ENCODE measurements around the gene ACVR2B. TPM values are rescaled to one million over a fixed set of nuclear protein-coding genes. Genes with fewer than 3 reads are reported as not detected.

The ACVR2B gene
- total RNA-seq, 2 donors from 2014 or later: 8.2 to 9.1 TPM

- DNase-seq: no peak
- H3K27ac Mint-ChIP-seq: no peak overlapping the region
- no peaks in the 10 kb centered on the region for H3K9me3 Mint-ChIP-seq
- no peak overlapping the region for H3K4me3 Mint-ChIP-seq
- H3K27me3 Mint-ChIP-seq (ENCODE audit: low read depth): no peaks in the 10 kb centered on the region
- H3K36me3 Mint-ChIP-seq (ENCODE audit: insufficient read depth in 2 of 2): no peaks in the 10 kb centered on the region
- no peak for ATAC-seq (replicated peaks in 1 of 2)
- H3K4me1 Mint-ChIP-seq (ENCODE audit: low read depth): no peaks in the 10 kb centered on the region
Observed at GRCh38 chr3:38480930-38481329, 27.2 kb downstream of the ACVR2B start.

- H3K27me3 Mint-ChIP-seq (ENCODE audit: low read depth): no peaks in the 10 kb centered on the region
- no peak for DNase-seq
- ATAC-seq (replicated peaks in 1 of 2): no peak
- H3K4me3 Mint-ChIP-seq: no peak overlapping the region
- no peak overlapping the region for H3K27ac Mint-ChIP-seq
- no peaks in the 10 kb centered on the region for H3K36me3 Mint-ChIP-seq (ENCODE audit: insufficient read depth in 2 of 2)
- H3K4me1 Mint-ChIP-seq (ENCODE audit: low read depth): no peaks in the 10 kb centered on the region
- no peaks in the 10 kb centered on the region for H3K9me3 Mint-ChIP-seq
Observed at GRCh38 chr3:38482951-38483350, 29.3 kb downstream of the ACVR2B start.

GRCh38 chr3:38487323-38487722, 33.6 kb downstream of the ACVR2B start:
- H3K27me3 Mint-ChIP-seq (ENCODE audit: low read depth): no peaks in the 10 kb centered on the region

GRCh38 chr3:38488949-38489348, 35.3 kb downstream of the ACVR2B start:
- Mint-ChIP-seq H3K27ac (no peak overlapping the region), H3K4me3 (no peak overlapping the region), H3K27me3 (ENCODE audit: low read depth) (no peaks in the 10 kb centered on the region), H3K4me1 (ENCODE audit: low read depth) (no peaks in the 10 kb centered on the region), H3K36me3 (ENCODE audit: insufficient read depth in 2 of 2) (no peaks in the 10 kb centered on the region), H3K9me3 (no peaks in the 10 kb centered on the region)
- ATAC-seq (replicated peaks in 1 of 2): no peak
- DNase-seq: no peak

More at GRCh38 chr3:38487323-38487722, 33.6 kb downstream of the ACVR2B start:
- H3K27ac Mint-ChIP-seq: no peak overlapping the region
- H3K4me3 Mint-ChIP-seq: no peak overlapping the region
- no peaks in the 10 kb centered on the region for H3K9me3 Mint-ChIP-seq
- DNase-seq: no peak
- H3K36me3 Mint-ChIP-seq (ENCODE audit: insufficient read depth in 2 of 2): no peaks in the 10 kb centered on the region
- no peaks in the 10 kb centered on the region for H3K4me1 Mint-ChIP-seq (ENCODE audit: low read depth)
- ATAC-seq (replicated peaks in 1 of 2): no peak

- Mint-ChIP-seq H3K4me1 (ENCODE audit: low read depth) (no peaks in the 10 kb centered on the region), H3K27ac (no peak overlapping the region), H3K27me3 (ENCODE audit: low read depth) (no peaks in the 10 kb centered on the region), H3K36me3 (ENCODE audit: insufficient read depth in 2 of 2) (no peaks in the 10 kb centered on the region), H3K4me3 (no peak overlapping the region), H3K9me3 (no peaks in the 10 kb centered on the region)
- ATAC-seq (replicated peaks in 1 of 2): no peak
- no peak for DNase-seq
Observed at GRCh38 chr3:38489766-38490165, 36.1 kb downstream of the ACVR2B start.

GRCh38 chr3:38490281-38491030, 36.8 kb downstream of the ACVR2B start:
- no peak for ATAC-seq (replicated peaks in 1 of 2)
- no peak overlapping the region for H3K27ac Mint-ChIP-seq
- DNase-seq: no peak
- no peaks in the 10 kb centered on the region for H3K36me3 Mint-ChIP-seq (ENCODE audit: insufficient read depth in 2 of 2)
- no peaks in the 10 kb centered on the region for H3K9me3 Mint-ChIP-seq
- no peak overlapping the region for H3K4me3 Mint-ChIP-seq
- H3K4me1 Mint-ChIP-seq (ENCODE audit: low read depth): no peaks in the 10 kb centered on the region
- H3K27me3 Mint-ChIP-seq (ENCODE audit: low read depth): no peaks in the 10 kb centered on the region

- no peaks in the 10 kb centered on the region for H3K9me3 Mint-ChIP-seq
- DNase-seq: no peak
- no peak for ATAC-seq (replicated peaks in 1 of 2)
- H3K27ac Mint-ChIP-seq: no peak overlapping the region
- no peaks in the 10 kb centered on the region for H3K27me3 Mint-ChIP-seq (ENCODE audit: low read depth)
- no peaks in the 10 kb centered on the region for H3K36me3 Mint-ChIP-seq (ENCODE audit: insufficient read depth in 2 of 2)
- no peaks in the 10 kb centered on the region for H3K4me1 Mint-ChIP-seq (ENCODE audit: low read depth)
- no peak overlapping the region for H3K4me3 Mint-ChIP-seq
Observed at GRCh38 chr3:38491215-38491614, 37.5 kb downstream of the ACVR2B start.

- Mint-ChIP-seq H3K4me1 (ENCODE audit: low read depth) (peaks cover 13% of the 10 kb centered on the region), H3K36me3 (ENCODE audit: insufficient read depth in 2 of 2) (peaks cover 0 to 1% of the 10 kb centered on the region in 2 donors), H3K9me3 (no peaks in the 10 kb centered on the region), H3K27ac (no peak overlapping the region), H3K27me3 (ENCODE audit: low read depth) (no peaks in the 10 kb centered on the region), H3K4me3 (no peak overlapping the region)
- ATAC-seq (replicated peaks in 1 of 2): no peak
- DNase-seq: no peak
Observed at GRCh38 chr3:38493031-38493430, 39.3 kb downstream of the ACVR2B start.

- H3K36me3 Mint-ChIP-seq (ENCODE audit: insufficient read depth in 2 of 2): peaks cover 1 to 2% of the 10 kb centered on the region in 2 donors
- H3K4me3 Mint-ChIP-seq: peak within 1 kb of the TSS; percentile 85 to 97
- DNase-seq: peak; percentile 95
- peaks cover 20% of the 10 kb centered on the region for H3K4me1 Mint-ChIP-seq (ENCODE audit: low read depth)
- no peaks in the 10 kb centered on the region for H3K27me3 Mint-ChIP-seq (ENCODE audit: low read depth)
- H3K27ac Mint-ChIP-seq: peak within 1 kb of the TSS; percentile 93
- ATAC-seq (replicated peaks in 1 of 2): peak; percentile 90 to 92
- no peaks in the 10 kb centered on the region for H3K9me3 Mint-ChIP-seq
Observed at GRCh38 chr3:38496131-38496910, 42.6 kb downstream of the ACVR2B start, which contains the start of gene EXOG. Gene EXOG (plus strand): TSS chr3:38496340. CDS start chr3:38496368, 28 bp downstream.

- Mint-ChIP-seq H3K4me1 (ENCODE audit: low read depth) (peaks cover 20% of the 10 kb centered on the region), H3K27me3 (ENCODE audit: low read depth) (no peaks in the 10 kb centered on the region), H3K4me3 (peak overlapping the region; percentile 85 to 97), H3K9me3 (no peaks in the 10 kb centered on the region), H3K36me3 (ENCODE audit: insufficient read depth in 2 of 2) (peaks cover 1 to 2% of the 10 kb centered on the region in 2 donors), H3K27ac (peak overlapping the region; percentile 93)
- no peak for DNase-seq
- no peak for ATAC-seq (replicated peaks in 1 of 2)
Observed at GRCh38 chr3:38497031-38497430, 43.3 kb downstream of the ACVR2B start.

GRCh38 chr3:38500688-38501417, 47.2 kb downstream of the ACVR2B start:
- DNase-seq: no peak
- Mint-ChIP-seq H3K27ac (no peak overlapping the region), H3K27me3 (ENCODE audit: low read depth) (no peaks in the 10 kb centered on the region), H3K9me3 (no peaks in the 10 kb centered on the region), H3K36me3 (ENCODE audit: insufficient read depth in 2 of 2) (peaks cover 1 to 4% of the 10 kb centered on the region in 2 donors), H3K4me1 (ENCODE audit: low read depth) (peaks cover 20% of the 10 kb centered on the region), H3K4me3 (no peak overlapping the region)
- ATAC-seq (replicated peaks in 1 of 2): no peak

- no peaks in the 10 kb centered on the region for H3K27me3 Mint-ChIP-seq (ENCODE audit: low read depth)
- no peak overlapping the region for H3K4me3 Mint-ChIP-seq
- H3K27ac Mint-ChIP-seq: peak overlapping the region; percentile 21
- peaks cover 6 to 11% of the 10 kb centered on the region in 2 donors for H3K36me3 Mint-ChIP-seq (ENCODE audit: insufficient read depth in 2 of 2)
- H3K9me3 Mint-ChIP-seq: no peaks in the 10 kb centered on the region
- DNase-seq: no peak
- no peak for ATAC-seq (replicated peaks in 1 of 2)
- no peaks in the 10 kb centered on the region for H3K4me1 Mint-ChIP-seq (ENCODE audit: low read depth)
Observed at GRCh38 chr3:38507120-38507519, 53.4 kb downstream of the ACVR2B start.

GRCh38 chr3:38509732-38510131, 56.0 kb downstream of the ACVR2B start:
- no peak for ATAC-seq (replicated peaks in 1 of 2)
- Mint-ChIP-seq H3K27me3 (ENCODE audit: low read depth) (no peaks in the 10 kb centered on the region), H3K27ac (no peak overlapping the region), H3K36me3 (ENCODE audit: insufficient read depth in 2 of 2) (peaks cover 6 to 12% of the 10 kb centered on the region in 2 donors), H3K4me3 (no peak overlapping the region), H3K4me1 (ENCODE audit: low read depth) (no peaks in the 10 kb centered on the region), H3K9me3 (no peaks in the 10 kb centered on the region)
- DNase-seq: no peak

Data from activated T-cell treated with anti-CD3 and anti-CD28 coated beads, Interleukin-2, amount 50 U/mL, for 72 hours (primary cell).